Activated effector memory CD4-positive, alpha-beta T cell treated with Interleukin-2 at 50 U/mL for 16 hours (primary cell): ENCODE data around the gene RHOT2.

Source experiments
- DNase-seq: peaks from one replicate; pipeline ENCODE4 v3.0.0-alpha.2; 2020

Gene RHOT2

GRCh38 chr16:716768-717325 lies 48.9 kb downstream of the RHOT2 start:
- DNase-seq = no peak

- DNase-seq = no peak
These were observed 49.7 kb downstream of the RHOT2 start for GRCh38 chr16:717450-718245.

GRCh38 chr16:718389-718788 lies 50.5 kb downstream of the RHOT2 start:
- DNase-seq = no peak

GRCh38 chr16:718922-719321 lies 51.0 kb downstream of the RHOT2 start:
- no peak for DNase-seq

GRCh38 chr16:719815-720446 lies 52.0 kb downstream of the RHOT2 start:
- DNase-seq = no peak

- no peak for DNase-seq
These were observed 52.6 kb downstream of the RHOT2 start for GRCh38 chr16:720447-720989.

GRCh38 chr16:720990-721764 lies 53.2 kb downstream of the RHOT2 start, which contains the start of gene ANTKMT:
Gene ANTKMT (plus strand): TSS chr16:721146. CDS start chr16:721275, 129 bp downstream.
- DNase-seq = peak; percentile 58

- DNase-seq = no peak
These were observed 54.0 kb downstream of the RHOT2 start for GRCh38 chr16:721765-722540.

GRCh38 chr16:722835-723633 lies 55.1 kb downstream of the RHOT2 start:
- DNase-seq = no peak

GRCh38 chr16:723695-724094 lies 55.8 kb downstream of the RHOT2 start:
- DNase-seq = no peak
